ENCODE data around the gene SLC38A7. TPM values are rescaled to one million over a fixed set of nuclear protein-coding genes. Genes with fewer than 3 reads are reported as not detected.

SLC38A7 gene, protein sequence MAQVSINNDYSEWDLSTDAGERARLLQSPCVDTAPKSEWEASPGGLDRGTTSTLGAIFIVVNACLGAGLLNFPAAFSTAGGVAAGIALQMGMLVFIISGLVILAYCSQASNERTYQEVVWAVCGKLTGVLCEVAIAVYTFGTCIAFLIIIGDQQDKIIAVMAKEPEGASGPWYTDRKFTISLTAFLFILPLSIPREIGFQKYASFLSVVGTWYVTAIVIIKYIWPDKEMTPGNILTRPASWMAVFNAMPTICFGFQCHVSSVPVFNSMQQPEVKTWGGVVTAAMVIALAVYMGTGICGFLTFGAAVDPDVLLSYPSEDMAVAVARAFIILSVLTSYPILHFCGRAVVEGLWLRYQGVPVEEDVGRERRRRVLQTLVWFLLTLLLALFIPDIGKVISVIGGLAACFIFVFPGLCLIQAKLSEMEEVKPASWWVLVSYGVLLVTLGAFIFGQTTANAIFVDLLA
- 14.0 TPM for polyA plus RNA-seq (2013, experiment 1 of 2)
- 14.7 TPM for polyA plus RNA-seq (2013, experiment 2 of 2)

DNA sequence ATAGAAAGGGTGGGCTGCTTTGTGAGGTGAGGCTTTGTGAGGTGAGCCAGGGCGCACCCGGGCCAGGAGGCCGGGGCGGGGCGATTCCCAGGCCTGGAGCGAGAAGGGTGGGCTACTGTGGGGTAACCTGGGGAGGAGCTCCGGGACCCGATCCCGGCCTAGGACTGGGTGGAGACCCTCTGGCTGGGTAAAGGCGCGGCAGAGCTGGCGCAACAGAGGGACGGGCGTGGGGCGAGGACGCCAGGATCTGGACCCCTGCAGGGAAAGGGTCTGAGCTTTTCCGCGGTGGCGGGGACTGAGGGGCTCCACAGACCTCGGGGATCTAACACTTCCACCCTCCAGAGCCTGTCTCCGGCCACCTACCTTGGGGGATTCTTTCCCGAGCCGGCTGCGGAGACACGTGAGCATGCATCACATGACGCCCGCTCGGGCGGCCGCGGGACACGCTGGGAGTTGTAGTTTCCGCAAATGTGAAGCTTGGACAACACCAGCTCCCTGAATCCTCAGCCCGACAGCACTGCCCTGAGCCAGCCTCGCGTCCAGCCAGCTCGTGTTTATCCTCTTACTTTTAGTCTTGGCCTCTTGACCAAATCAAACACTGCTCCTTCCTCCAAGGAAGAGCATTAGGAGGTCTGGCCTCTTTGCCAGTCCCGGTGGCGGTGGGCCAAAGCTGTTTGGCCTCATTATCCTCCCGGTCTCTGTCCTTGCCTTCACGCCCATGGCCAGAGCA, at the start of gene SLC38A7:
Gene SLC38A7 (minus strand): TSS at position 417 of the 730 bp plus-strand sequence. CDS start 4,644 bp downstream, outside the sequence.
- H3K79me1 ChIP-seq (ENCODE audit: low read length), result peaks cover 7% of the 10 kb centered on the region
- no peaks in the 10 kb centered on the region for H3K36me3 ChIP-seq (ENCODE audit: control insufficient read depth, insufficient read depth, low read length)
- H2BK5ac ChIP-seq (ENCODE audit: low read length), result no peak within 1 kb of the TSS
- no peak within 1 kb of the TSS for H3K27ac ChIP-seq (ENCODE audit: low read depth, low read length)
- H3K9ac ChIP-seq (ENCODE audit: low read length), result peak within 1 kb of the TSS; percentile 84
- no peaks in the 10 kb centered on the region for H3K27me3 ChIP-seq (ENCODE audit: insufficient read depth, low read length, poor library complexity)
- H3K4ac ChIP-seq (ENCODE audit: low read depth, low read length), result no peak within 1 kb of the TSS
- H3K4me2 ChIP-seq (ENCODE audit: low read length), result peak within 1 kb of the TSS; percentile 83
- H3K4me1 ChIP-seq (ENCODE audit: control insufficient read depth, low read depth, low read length), result peaks cover 2% of the 10 kb centered on the region
- WGBS (ENCODE audit: extremely low coverage, insufficient coverage, low lambda C conversion rate), result no CpG with 5 or more reads among the region's 41 CpGs
- peak within 1 kb of the TSS; percentile 11 for H3K18ac ChIP-seq (ENCODE audit: low read length)
- peak within 1 kb of the TSS; percentile 92 for H3K56ac ChIP-seq (ENCODE audit: low read length)
- peak; percentile 90 for DNase-seq
- no peak within 1 kb of the TSS for H2BK120ac ChIP-seq (ENCODE audit: low read depth, low read length)
- H2BK15ac ChIP-seq (replicated peaks; ENCODE audit: low read depth), result no peak within 1 kb of the TSS
- no peak within 1 kb of the TSS for H2AK5ac ChIP-seq (ENCODE audit: low read length)
- no peak within 1 kb of the TSS for H4K5ac ChIP-seq (ENCODE audit: low read length)
- no peaks in the 10 kb centered on the region for H3K79me2 ChIP-seq (ENCODE audit: control insufficient read depth, insufficient read depth, low read length)
- H3K4me3 ChIP-seq (ENCODE audit: low read length), result peak within 1 kb of the TSS; percentile 88
- no peak within 1 kb of the TSS for H3K23ac ChIP-seq (ENCODE audit: low read length)
- H4K8ac ChIP-seq (ENCODE audit: low read depth, low read length), result peak within 1 kb of the TSS; percentile 44

DNA sequence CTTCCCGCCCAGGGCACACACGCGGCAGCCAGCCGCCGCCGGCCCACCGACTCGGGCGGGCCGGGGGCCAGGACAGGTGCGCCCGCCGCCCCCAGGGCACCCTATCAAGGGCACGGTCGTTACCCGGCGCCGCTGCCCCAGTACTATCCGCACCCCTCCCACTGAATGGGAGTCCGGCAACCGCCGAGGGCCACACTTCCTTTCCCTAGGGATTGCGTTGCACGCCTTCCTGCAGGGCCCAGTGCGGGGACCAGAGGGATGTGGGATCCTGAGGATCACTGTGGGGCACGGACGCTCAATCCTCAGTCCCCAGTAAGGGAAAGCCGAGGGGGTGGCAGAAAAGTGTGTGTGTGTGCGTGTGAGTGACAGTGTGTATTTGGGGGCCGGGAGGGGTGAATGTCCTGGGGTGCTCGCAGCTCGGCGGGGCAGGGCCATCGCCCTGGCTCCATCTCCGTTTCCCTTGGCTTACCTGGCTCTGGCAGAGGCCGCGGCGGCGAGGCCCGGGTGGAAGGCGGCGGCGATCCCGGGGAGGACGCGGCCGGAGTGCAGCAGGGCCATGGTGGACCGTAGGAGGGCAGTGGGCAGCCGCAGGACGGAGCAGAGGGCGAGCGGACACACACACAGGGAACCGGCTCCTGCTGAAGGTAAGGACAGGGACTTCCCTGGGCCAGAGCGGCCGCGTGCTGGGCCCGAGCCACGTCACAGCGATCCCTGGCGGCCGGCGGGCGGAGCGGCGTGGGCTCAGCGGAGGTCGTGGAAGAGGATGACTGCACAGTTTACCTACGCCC, 49.3 kb upstream of the SLC38A7 start, which contains the start of gene GOT2:
Gene GOT2 (minus strand): TSS at position 646 of the 788 bp plus-strand sequence. CDS start 88 bp downstream, at position 558.
- Histone ChIP-seq H3K36me3 (ENCODE audit: control insufficient read depth, insufficient read depth, low read length) (no peaks in the 10 kb centered on the region), H2AK5ac (ENCODE audit: low read length) (no peak within 1 kb of the TSS), H3K79me1 (ENCODE audit: low read length) (peaks cover 8% of the 10 kb centered on the region), H4K5ac (ENCODE audit: low read length) (no peak within 1 kb of the TSS), H3K79me2 (ENCODE audit: control insufficient read depth, insufficient read depth, low read length) (peaks cover 39% of the 10 kb centered on the region), H2BK120ac (ENCODE audit: low read depth, low read length) (no peak within 1 kb of the TSS), H3K27me3 (ENCODE audit: insufficient read depth, low read length, poor library complexity) (no peaks in the 10 kb centered on the region), H2BK15ac (replicated peaks; ENCODE audit: low read depth) (no peak within 1 kb of the TSS), H3K4ac (ENCODE audit: low read depth, low read length) (peak within 1 kb of the TSS; percentile 39), H3K56ac (ENCODE audit: low read length) (peak within 1 kb of the TSS; percentile 99), H3K4me2 (ENCODE audit: low read length) (peak within 1 kb of the TSS; percentile 66), H3K23ac (ENCODE audit: low read length) (peak within 1 kb of the TSS; percentile 97), H3K4me1 (ENCODE audit: control insufficient read depth, low read depth, low read length) (no peaks in the 10 kb centered on the region), H3K18ac (ENCODE audit: low read length) (peak within 1 kb of the TSS; percentile 33), H3K27ac (ENCODE audit: low read depth, low read length) (no peak within 1 kb of the TSS), H4K8ac (ENCODE audit: low read depth, low read length) (no peak within 1 kb of the TSS), H2BK5ac (ENCODE audit: low read length) (peak within 1 kb of the TSS; percentile 85), H3K4me3 (ENCODE audit: low read length) (peak within 1 kb of the TSS; percentile 97), H3K9ac (ENCODE audit: low read length) (peak within 1 kb of the TSS; percentile 98)
- DNase-seq, result peak; percentile 95
- no CpG with 5 or more reads among the region's 68 CpGs for WGBS (ENCODE audit: extremely low coverage, insufficient coverage, low lambda C conversion rate)

DNA sequence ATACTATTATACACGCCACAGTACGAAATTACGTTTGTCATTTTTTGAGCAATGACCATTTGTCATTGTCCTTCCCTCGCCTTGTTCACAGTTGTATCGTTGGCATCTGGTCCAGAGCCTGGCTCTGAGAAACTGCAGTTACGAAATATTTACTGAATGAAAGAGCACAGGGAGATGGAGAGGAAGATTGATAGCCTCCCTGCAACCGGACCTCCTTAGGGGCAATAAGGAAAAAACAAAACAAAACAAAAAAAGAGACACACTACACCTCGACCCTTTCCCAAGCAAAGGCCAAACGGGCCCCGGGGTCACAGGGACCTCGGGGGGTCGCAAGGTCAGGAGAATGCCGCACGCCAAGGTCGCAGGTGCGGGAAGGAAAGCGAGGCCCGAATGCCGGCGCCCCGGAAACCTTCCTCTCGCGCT, 48.7 kb upstream of the SLC38A7 start:
- no peak overlapping the region for H2BK5ac ChIP-seq (ENCODE audit: low read length)
- H3K56ac ChIP-seq (ENCODE audit: low read length), result peak overlapping the region; percentile 99
- peaks cover 43% of the 10 kb centered on the region for H3K79me2 ChIP-seq (ENCODE audit: control insufficient read depth, insufficient read depth, low read length)
- H3K4ac ChIP-seq (ENCODE audit: low read depth, low read length), result peak overlapping the region; percentile 39
- H3K27me3 ChIP-seq (ENCODE audit: insufficient read depth, low read length, poor library complexity), result no peaks in the 10 kb centered on the region
- no peak for DNase-seq
- H3K4me3 ChIP-seq (ENCODE audit: low read length), result peak overlapping the region; percentile 97
- no peaks in the 10 kb centered on the region for H3K36me3 ChIP-seq (ENCODE audit: control insufficient read depth, insufficient read depth, low read length)
- no peak overlapping the region for H2BK15ac ChIP-seq (replicated peaks; ENCODE audit: low read depth)
- no peak overlapping the region for H4K5ac ChIP-seq (ENCODE audit: low read length)
- WGBS (ENCODE audit: extremely low coverage, insufficient coverage, low lambda C conversion rate), result no CpG with 5 or more reads among the region's 23 CpGs
- peak overlapping the region; percentile 97 for H3K23ac ChIP-seq (ENCODE audit: low read length)
- no peaks in the 10 kb centered on the region for H3K4me1 ChIP-seq (ENCODE audit: control insufficient read depth, low read depth, low read length)
- H3K27ac ChIP-seq (ENCODE audit: low read depth, low read length), result no peak overlapping the region
- no peak overlapping the region for H2BK120ac ChIP-seq (ENCODE audit: low read depth, low read length)
- peaks cover 10% of the 10 kb centered on the region for H3K79me1 ChIP-seq (ENCODE audit: low read length)
- peak overlapping the region; percentile 66 for H3K4me2 ChIP-seq (ENCODE audit: low read length)
- H4K8ac ChIP-seq (ENCODE audit: low read depth, low read length), result no peak overlapping the region
- H2AK5ac ChIP-seq (ENCODE audit: low read length), result no peak overlapping the region
- H3K18ac ChIP-seq (ENCODE audit: low read length), result peak overlapping the region; percentile 33
- H3K9ac ChIP-seq (ENCODE audit: low read length), result peak overlapping the region; percentile 98

DNA sequence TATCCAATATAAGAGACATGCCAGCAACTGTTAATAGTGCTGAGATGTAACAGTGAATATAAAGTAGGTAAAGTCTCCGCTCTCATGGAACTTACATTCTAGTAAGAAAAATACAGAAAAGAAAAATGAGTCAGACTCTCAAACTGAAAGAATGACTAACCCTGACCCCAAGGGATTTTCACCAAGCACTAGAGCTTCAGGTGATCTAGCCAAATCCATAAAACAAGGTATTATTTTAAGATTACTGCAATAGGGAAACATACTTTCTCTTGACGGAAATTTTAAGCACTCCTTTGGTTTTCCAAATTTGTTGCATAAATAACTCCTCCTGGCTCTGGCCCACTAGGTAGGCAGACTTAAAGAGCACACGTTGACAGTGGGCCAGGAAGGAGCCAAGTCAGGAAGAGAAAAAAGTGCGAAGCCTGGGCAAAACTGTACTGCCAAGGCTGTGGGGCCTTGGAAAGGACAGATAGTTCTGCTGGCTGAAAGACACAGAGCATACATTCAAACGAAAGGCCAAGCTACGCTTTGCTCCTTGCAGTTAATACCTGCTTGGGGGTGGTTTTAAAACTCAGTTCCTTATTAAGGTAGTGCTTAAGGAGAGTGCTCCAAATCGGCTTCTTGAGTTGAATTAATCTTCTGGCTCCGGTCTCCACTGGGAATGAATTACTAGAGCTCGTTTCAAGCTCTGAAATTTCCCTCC, 48.1 kb upstream of the SLC38A7 start:
- H3K79me2 ChIP-seq (ENCODE audit: control insufficient read depth, insufficient read depth, low read length), result peaks cover 49% of the 10 kb centered on the region
- no peak overlapping the region for H4K5ac ChIP-seq (ENCODE audit: low read length)
- no peak overlapping the region for H2BK15ac ChIP-seq (replicated peaks; ENCODE audit: low read depth)
- H2AK5ac ChIP-seq (ENCODE audit: low read length), result no peak overlapping the region
- peak overlapping the region; percentile 98 for H3K9ac ChIP-seq (ENCODE audit: low read length)
- H3K36me3 ChIP-seq (ENCODE audit: control insufficient read depth, insufficient read depth, low read length), result no peaks in the 10 kb centered on the region
- no peak overlapping the region for H2BK120ac ChIP-seq (ENCODE audit: low read depth, low read length)
- no peak overlapping the region for H3K27ac ChIP-seq (ENCODE audit: low read depth, low read length)
- H3K4me1 ChIP-seq (ENCODE audit: control insufficient read depth, low read depth, low read length), result no peaks in the 10 kb centered on the region
- H3K18ac ChIP-seq (ENCODE audit: low read length), result no peak overlapping the region
- H3K56ac ChIP-seq (ENCODE audit: low read length), result peak overlapping the region; percentile 99
- H2BK5ac ChIP-seq (ENCODE audit: low read length), result no peak overlapping the region
- DNase-seq, result peak; percentile 10
- peak overlapping the region; percentile 66 for H3K4me2 ChIP-seq (ENCODE audit: low read length)
- H3K23ac ChIP-seq (ENCODE audit: low read length), result no peak overlapping the region
- H3K79me1 ChIP-seq (ENCODE audit: low read length), result peaks cover 13% of the 10 kb centered on the region
- H3K27me3 ChIP-seq (ENCODE audit: insufficient read depth, low read length, poor library complexity), result no peaks in the 10 kb centered on the region
- no peak overlapping the region for H3K4ac ChIP-seq (ENCODE audit: low read depth, low read length)
- H4K8ac ChIP-seq (ENCODE audit: low read depth, low read length), result no peak overlapping the region
- peak overlapping the region; percentile 97 for H3K4me3 ChIP-seq (ENCODE audit: low read length)
- WGBS (ENCODE audit: extremely low coverage, insufficient coverage, low lambda C conversion rate), result no CpG with 5 or more reads among the region's 9 CpGs
